Measurements from ENCODE around the gene ELL2.

ELL2 gene

DNA sequence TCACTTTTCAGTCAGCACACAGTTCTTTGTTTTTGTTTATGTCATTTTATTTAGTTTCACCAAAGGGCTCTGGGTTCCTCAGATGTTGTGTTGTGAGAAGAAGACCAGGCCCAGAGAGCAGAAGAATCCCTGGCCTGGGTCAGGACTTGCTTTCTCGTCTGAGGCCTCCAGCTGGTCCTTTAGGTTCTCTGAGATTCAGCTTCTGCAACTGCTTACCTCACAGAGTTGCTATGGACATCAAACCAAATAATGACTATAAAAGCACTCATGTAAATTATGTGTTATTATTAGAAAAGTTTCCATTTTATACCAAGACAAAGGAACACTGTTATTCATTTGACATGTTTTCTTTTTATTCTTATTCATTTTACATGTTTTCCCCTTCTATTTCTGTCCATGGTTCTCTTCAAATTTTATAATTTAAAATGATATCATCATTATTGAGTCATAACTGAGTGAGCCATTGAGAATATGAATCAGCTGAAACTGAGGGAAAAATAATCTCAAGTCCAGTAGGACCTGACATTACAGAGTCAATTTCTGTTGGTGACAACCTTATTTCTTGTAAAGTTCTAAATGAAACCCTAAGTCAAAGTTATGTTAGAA lies 95.1 kb downstream of the ELL2 start:
- H3K9me3 ChIP-seq (ENCODE audit: severe bottlenecking): no peaks in the 10 kb centered on the region

DNA sequence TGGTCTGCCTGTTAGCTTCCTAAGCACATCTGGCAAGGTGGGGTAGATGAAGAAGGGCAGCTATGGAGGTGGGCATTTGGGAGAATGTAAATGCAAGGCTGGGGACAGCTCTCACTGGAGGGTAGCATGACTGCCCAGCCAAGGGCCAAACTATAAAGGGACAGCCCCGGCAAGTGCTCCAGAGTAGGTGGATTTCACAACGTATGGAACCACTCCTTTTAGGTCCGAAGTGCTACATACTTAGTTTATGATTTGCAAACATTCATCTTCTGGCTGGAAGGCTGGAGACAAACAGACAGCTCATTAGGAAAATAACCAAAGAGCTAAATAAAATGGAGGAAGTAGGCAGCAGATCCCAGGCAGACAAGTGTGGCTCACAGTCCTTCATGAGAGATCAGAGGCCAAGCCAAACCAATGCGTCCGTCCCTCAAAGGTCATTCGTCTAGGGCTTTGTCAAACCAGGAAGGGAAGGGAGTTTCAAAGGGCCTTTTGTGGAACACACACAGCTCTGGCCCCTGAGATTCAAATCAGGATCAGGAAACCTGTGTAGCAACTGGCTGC lies 96.6 kb downstream of the ELL2 start:
- H3K27me3 ChIP-seq (ENCODE audit: insufficient read depth, poor library complexity, severe bottlenecking): no peaks in the 10 kb centered on the region
- H3K9me3 ChIP-seq (ENCODE audit: severe bottlenecking): no peaks in the 10 kb centered on the region
- peaks cover 54% of the 10 kb centered on the region for H3K4me1 ChIP-seq (ENCODE audit: insufficient read depth, poor library complexity, severe bottlenecking)
- no peak overlapping the region for H3K27ac ChIP-seq (ENCODE audit: poor library complexity, severe bottlenecking)
- H3K4me3 ChIP-seq (ENCODE audit: severe bottlenecking): no peak overlapping the region
- no peaks in the 10 kb centered on the region for H3K36me3 ChIP-seq (ENCODE audit: low read depth)
- 0 out of 3 replicates have a peak, but pooled peaks have one; percentile 3 for ATAC-seq (ENCODE audit: low read depth)
- TF ChIP-seq, protein P1, sequence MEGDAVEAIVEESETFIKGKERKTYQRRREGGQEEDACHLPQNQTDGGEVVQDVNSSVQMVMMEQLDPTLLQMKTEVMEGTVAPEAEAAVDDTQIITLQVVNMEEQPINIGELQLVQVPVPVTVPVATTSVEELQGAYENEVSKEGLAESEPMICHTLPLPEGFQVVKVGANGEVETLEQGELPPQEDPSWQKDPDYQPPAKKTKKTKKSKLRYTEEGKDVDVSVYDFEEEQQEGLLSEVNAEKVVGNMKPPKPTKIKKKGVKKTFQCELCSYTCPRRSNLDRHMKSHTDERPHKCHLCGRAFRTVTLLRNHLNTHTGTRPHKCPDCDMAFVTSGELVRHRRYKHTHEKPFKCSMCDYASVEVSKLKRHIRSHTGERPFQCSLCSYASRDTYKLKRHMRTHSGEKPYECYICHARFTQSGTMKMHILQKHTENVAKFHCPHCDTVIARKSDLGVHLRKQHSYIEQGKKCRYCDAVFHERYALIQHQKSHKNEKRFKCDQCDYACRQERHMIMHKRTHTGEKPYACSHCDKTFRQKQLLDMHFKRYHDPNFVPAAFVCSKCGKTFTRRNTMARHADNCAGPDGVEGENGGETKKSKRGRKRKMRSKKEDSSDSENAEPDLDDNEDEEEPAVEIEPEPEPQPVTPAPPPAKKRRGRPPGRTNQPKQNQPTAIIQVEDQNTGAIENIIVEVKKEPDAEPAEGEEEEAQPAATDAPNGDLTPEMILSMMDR (IDR thresholded peaks at IDR 0.05; ENCODE audit: poor library complexity, severe bottlenecking): no peak
- no peak for DNase-seq (ENCODE audit: low spot score)

More for the DNA sequence above, 95.1 kb downstream of the ELL2 start:
- H3K4me1 ChIP-seq (ENCODE audit: insufficient read depth, poor library complexity, severe bottlenecking): peaks cover 46% of the 10 kb centered on the region
- H3K4me3 ChIP-seq (ENCODE audit: severe bottlenecking): no peak overlapping the region
- no peaks in the 10 kb centered on the region for H3K27me3 ChIP-seq (ENCODE audit: insufficient read depth, poor library complexity, severe bottlenecking)
- DNase-seq (ENCODE audit: low spot score) (no peak), ATAC-seq (ENCODE audit: low read depth) (no peak)
- TF ChIP-seq, protein P1 (IDR thresholded peaks at IDR 0.05; ENCODE audit: poor library complexity, severe bottlenecking): no peak
- H3K27ac ChIP-seq (ENCODE audit: poor library complexity, severe bottlenecking): peak overlapping the region; percentile 0
- H3K36me3 ChIP-seq (ENCODE audit: low read depth): no peaks in the 10 kb centered on the region

DNA sequence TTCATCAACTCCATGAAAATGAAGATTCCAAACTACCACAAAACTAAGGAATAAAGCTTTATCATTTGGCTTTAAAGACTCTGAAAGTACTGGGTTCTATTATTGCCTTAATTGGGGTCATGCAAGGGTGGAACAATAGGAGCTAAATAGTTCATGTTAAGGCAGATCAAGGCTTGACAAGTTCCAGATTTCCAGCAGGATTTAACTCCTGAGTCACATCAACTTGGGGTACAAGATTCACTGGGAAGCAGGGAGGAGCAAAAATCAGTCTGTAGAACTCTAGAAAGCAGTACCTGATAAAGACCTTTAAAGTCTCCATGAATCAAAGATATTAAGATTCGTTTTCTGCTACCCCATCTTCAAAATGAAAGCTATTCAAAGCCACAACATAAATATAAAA lies 97.2 kb downstream of the ELL2 start:
- ATAC-seq (ENCODE audit: low read depth) (no peak), DNase-seq (ENCODE audit: low spot score) (no peak)
- H3K4me1 ChIP-seq (ENCODE audit: insufficient read depth, poor library complexity, severe bottlenecking): peaks cover 55% of the 10 kb centered on the region
- H3K36me3 ChIP-seq (ENCODE audit: low read depth): no peaks in the 10 kb centered on the region
- TF ChIP-seq, protein P1 (IDR thresholded peaks at IDR 0.05; ENCODE audit: poor library complexity, severe bottlenecking): no peak
- H3K27ac ChIP-seq (ENCODE audit: poor library complexity, severe bottlenecking): no peak overlapping the region
- H3K4me3 ChIP-seq (ENCODE audit: severe bottlenecking): no peak overlapping the region
- H3K27me3 ChIP-seq (ENCODE audit: insufficient read depth, poor library complexity, severe bottlenecking): no peaks in the 10 kb centered on the region
- no peaks in the 10 kb centered on the region for H3K9me3 ChIP-seq (ENCODE audit: severe bottlenecking)

DNA sequence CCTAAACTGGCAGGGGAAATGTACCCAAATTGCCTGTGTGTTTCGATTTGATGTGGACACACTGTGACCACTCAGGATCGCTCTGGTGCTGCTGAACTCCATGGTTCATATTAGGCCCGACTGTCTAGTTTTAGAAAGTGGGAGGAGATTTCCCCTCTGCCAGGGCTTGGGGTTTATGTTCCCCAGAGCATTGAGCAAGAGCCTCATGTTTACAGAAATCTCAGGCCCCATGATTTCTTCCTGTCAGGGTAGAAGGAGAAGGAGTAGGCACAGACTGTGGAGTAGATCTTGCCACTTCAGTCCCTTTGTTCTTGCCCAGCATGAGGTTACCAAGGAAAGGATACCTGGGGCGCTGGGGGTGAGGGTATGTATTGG lies 98.3 kb downstream of the ELL2 start:
- DNase-seq (ENCODE audit: low spot score): no peak
- Histone ChIP-seq H3K27me3 (ENCODE audit: insufficient read depth, poor library complexity, severe bottlenecking) (no peaks in the 10 kb centered on the region), H3K9me3 (ENCODE audit: severe bottlenecking) (no peaks in the 10 kb centered on the region), H3K4me1 (ENCODE audit: insufficient read depth, poor library complexity, severe bottlenecking) (peaks cover 60% of the 10 kb centered on the region), H3K27ac (ENCODE audit: poor library complexity, severe bottlenecking) (peak overlapping the region; percentile 97), H3K36me3 (ENCODE audit: low read depth) (no peaks in the 10 kb centered on the region), H3K4me3 (ENCODE audit: severe bottlenecking) (no peak overlapping the region)
- no peak for ATAC-seq (ENCODE audit: low read depth)
- TF ChIP-seq, protein P1 (IDR thresholded peaks at IDR 0.05; ENCODE audit: poor library complexity, severe bottlenecking): no peak
